SK-N-SH treated with all-trans-retinoic acid at 6 μM for 48 hours (cell line): ENCODE results near the gene GAA.

Experiments used
- ATAC-seq: fragments of 200-7000 bp; cut with Tn5 transposase; 3 replicates; pipeline ENCODE4 v1.9.1; 2020; ENCODE audit warnings: mild to moderate bottlenecking, moderate library complexity
- ARNTL ChIP-seq: fragments of 450-650 bp; formaldehyde crosslinking; IDR thresholded peaks from 2 replicates; pipeline ENCODE4 v1.5.0; 2020; ENCODE audit warnings: low read depth, mild to moderate bottlenecking, moderate library complexity, borderline replicate concordance
- BACH2 ChIP-seq: fragments of 250-450 bp; sonication (Bioruptor Pico); IDR thresholded peaks from 2 replicates; pipeline ENCODE4 v1.9.0; 2021; ENCODE audit warnings: mild to moderate bottlenecking, borderline replicate concordance
- CSDC2 ChIP-seq: fragments of 250-450 bp; sonication (Bioruptor Pico); IDR thresholded peaks from 2 replicates; pipeline ENCODE4 v1.5.0; 2020; ENCODE audit warnings: mild to moderate bottlenecking, moderate library complexity
- ESRRG ChIP-seq: fragments of 250-450 bp; sonication (Bioruptor Pico); IDR thresholded peaks from 2 replicates; pipeline ENCODE4 v1.6.1; 2021; ENCODE audit warnings: mild to moderate bottlenecking
- ISL1 ChIP-seq: fragments of 250-450 bp; sonication (Bioruptor Pico); IDR thresholded peaks from 2 replicates; pipeline ENCODE4 v2.1.2; 2022; ENCODE audit warnings: mild to moderate bottlenecking, moderate library complexity
- OSR1 ChIP-seq: fragments of 250-450 bp; sonication (Bioruptor Pico); IDR thresholded peaks from 2 replicates; pipeline ENCODE4 v1.8.0; 2022; ENCODE audit warnings: moderate library complexity, mild to moderate bottlenecking, inconsistent platforms
- POU6F1 ChIP-seq: fragments of 250-450 bp; sonication (Bioruptor Pico); IDR thresholded peaks from 2 replicates; pipeline ENCODE4 v1.8.0; 2021; ENCODE audit warnings: low read depth, mild to moderate bottlenecking, moderate library complexity, borderline replicate concordance
- PPARA ChIP-seq: fragments of 250-450 bp; sonication (Bioruptor Pico); IDR thresholded peaks from 2 replicates; pipeline ENCODE4 v1.5.0; 2020; ENCODE audit warnings: mild to moderate bottlenecking, borderline replicate concordance
- RARB ChIP-seq: fragments of 250-450 bp; sonication (Bioruptor Pico); IDR thresholded peaks from 2 replicates; pipeline ENCODE4 v1.8.0; 2021; ENCODE audit warnings: mild to moderate bottlenecking, moderate library complexity
- SNAI2 ChIP-seq: fragments of 250-450 bp; sonication (Bioruptor Pico); IDR thresholded peaks from 2 replicates; pipeline ENCODE4 v1.5.0; 2020; ENCODE audit warnings: mild to moderate bottlenecking, moderate library complexity
- TCF4 ChIP-seq: fragments of 250-450 bp; sonication (Bioruptor Pico); IDR thresholded peaks from 2 replicates; pipeline ENCODE4 v1.8.0; 2021; ENCODE audit warnings: mild to moderate bottlenecking, moderate library complexity, borderline replicate concordance
- TOX ChIP-seq: fragments of 250-450 bp; sonication (Bioruptor Pico); IDR thresholded peaks from 2 replicates; pipeline ENCODE4 v1.8.0; 2021; ENCODE audit warnings: mild to moderate bottlenecking, moderate library complexity, borderline replicate concordance
- ZFP3 ChIP-seq: fragments of 250-450 bp; sonication (Bioruptor Pico); IDR thresholded peaks from 2 replicates; pipeline ENCODE4 v1.5.0; 2020; ENCODE audit warnings: mild to moderate bottlenecking, moderate library complexity
- ZFP30 ChIP-seq: fragments of 450-650 bp; formaldehyde crosslinking; IDR thresholded peaks from 2 replicates; pipeline ENCODE4 v1.5.0; 2022; ENCODE audit warnings: mild to moderate bottlenecking, moderate library complexity
- ZNF565 ChIP-seq: fragments of 450-650 bp; formaldehyde crosslinking; conservative IDR thresholded peaks from 2 replicates; pipeline ENCODE4 v1.5.0; 2020; ENCODE audit warnings: low read depth, mild to moderate bottlenecking, moderate library complexity
- ZNF70 ChIP-seq: fragments of 450-650 bp; formaldehyde crosslinking; IDR thresholded peaks from 2 replicates; pipeline ENCODE4 v1.5.0; 2020; ENCODE audit warnings: mild to moderate bottlenecking, moderate library complexity
- ZNF8 ChIP-seq: fragments of 450-650 bp; formaldehyde crosslinking; IDR thresholded peaks from 2 replicates; pipeline ENCODE4 v1.5.0; 2020; ENCODE audit warnings: mild to moderate bottlenecking, moderate library complexity
- TF ChIP-seq, protein P1 (sequence below): fragments of 250-450 bp; sonication (Bioruptor Pico); IDR thresholded peaks from 2 replicates; pipeline ENCODE4 v1.5.1; 2020; ENCODE audit warnings: low read depth, mild to moderate bottlenecking, moderate library complexity
- TF ChIP-seq, protein P2 (sequence below): fragments of 250-450 bp; sonication (Bioruptor Pico); IDR thresholded peaks from 2 replicates; pipeline ENCODE4 v1.5.1; 2021; ENCODE audit warnings: mild to moderate bottlenecking, moderate library complexity
- TF ChIP-seq, protein P3 (sequence below): fragments of 250-450 bp; sonication (Bioruptor Pico); IDR thresholded peaks from 2 replicates; pipeline ENCODE4 v1.5.0; 2020; ENCODE audit warnings: mild to moderate bottlenecking, moderate library complexity

GAA gene

DNA sequence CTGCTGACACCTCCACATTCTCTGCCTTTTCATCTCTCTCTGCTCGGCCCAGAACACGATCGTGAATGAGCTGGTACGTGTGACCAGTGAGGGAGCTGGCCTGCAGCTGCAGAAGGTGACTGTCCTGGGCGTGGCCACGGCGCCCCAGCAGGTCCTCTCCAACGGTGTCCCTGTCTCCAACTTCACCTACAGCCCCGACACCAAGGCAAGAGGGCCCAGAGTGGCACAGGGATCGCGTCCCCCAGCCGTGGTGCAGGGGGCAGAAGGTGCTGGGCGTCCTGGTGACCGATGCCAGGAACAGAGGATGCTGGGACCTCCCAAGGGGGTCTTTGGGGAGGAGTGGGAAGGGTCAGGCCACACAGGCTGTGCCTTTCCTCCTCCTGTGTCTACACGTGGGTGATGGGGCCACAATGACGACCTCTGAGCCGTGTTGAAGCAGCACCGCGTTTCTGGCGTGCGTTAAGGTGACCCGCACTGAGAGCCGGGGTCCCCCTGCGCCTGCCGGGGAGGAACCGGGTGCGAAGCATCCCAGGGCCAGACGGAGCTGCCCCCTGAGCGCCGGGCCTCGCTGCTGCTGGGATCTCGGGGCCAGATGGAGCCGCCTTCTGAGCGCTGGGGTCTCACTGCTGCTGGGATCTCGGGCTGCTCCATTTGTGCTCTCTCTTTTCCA is 17.4 kb downstream of the GAA start (continued):
- TF ChIP-seq, protein P1, sequence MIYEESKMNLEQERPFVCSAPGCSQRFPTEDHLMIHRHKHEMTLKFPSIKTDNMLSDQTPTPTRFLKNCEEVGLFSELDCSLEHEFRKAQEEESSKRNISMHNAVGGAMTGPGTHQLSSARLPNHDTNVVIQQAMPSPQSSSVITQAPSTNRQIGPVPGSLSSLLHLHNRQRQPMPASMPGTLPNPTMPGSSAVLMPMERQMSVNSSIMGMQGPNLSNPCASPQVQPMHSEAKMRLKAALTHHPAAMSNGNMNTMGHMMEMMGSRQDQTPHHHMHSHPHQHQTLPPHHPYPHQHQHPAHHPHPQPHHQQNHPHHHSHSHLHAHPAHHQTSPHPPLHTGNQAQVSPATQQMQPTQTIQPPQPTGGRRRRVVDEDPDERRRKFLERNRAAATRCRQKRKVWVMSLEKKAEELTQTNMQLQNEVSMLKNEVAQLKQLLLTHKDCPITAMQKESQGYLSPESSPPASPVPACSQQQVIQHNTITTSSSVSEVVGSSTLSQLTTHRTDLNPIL = no peak
- TF ChIP-seq ZFP30 = no peak

DNA sequence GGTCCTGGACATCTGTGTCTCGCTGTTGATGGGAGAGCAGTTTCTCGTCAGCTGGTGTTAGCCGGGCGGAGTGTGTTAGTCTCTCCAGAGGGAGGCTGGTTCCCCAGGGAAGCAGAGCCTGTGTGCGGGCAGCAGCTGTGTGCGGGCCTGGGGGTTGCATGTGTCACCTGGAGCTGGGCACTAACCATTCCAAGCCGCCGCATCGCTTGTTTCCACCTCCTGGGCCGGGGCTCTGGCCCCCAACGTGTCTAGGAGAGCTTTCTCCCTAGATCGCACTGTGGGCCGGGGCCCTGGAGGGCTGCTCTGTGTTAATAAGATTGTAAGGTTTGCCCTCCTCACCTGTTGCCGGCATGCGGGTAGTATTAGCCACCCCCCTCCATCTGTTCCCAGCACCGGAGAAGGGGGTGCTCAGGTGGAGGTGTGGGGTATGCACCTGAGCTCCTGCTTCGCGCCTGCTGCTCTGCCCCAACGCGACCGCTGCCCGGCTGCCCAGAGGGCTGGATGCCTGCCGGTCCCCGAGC is 17.9 kb downstream of the GAA start:
- TF ChIP-seq OSR1 (no peak), SNAI2 (CRISPR knock-in tag) (no peak), ZNF70 (CRISPR knock-in tag) (no peak)
- TF ChIP-seq, protein P2, sequence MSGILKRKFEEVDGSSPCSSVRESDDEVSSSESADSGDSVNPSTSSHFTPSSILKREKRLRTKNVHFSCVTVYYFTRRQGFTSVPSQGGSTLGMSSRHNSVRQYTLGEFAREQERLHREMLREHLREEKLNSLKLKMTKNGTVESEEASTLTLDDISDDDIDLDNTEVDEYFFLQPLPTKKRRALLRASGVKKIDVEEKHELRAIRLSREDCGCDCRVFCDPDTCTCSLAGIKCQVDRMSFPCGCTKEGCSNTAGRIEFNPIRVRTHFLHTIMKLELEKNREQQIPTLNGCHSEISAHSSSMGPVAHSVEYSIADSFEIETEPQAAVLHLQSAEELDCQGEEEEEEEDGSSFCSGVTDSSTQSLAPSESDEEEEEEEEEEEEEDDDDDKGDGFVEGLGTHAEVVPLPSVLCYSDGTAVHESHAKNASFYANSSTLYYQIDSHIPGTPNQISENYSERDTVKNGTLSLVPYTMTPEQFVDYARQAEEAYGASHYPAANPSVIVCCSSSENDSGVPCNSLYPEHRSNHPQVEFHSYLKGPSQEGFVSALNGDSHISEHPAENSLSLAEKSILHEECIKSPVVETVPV = no peak
- no peak for ATAC-seq

DNA sequence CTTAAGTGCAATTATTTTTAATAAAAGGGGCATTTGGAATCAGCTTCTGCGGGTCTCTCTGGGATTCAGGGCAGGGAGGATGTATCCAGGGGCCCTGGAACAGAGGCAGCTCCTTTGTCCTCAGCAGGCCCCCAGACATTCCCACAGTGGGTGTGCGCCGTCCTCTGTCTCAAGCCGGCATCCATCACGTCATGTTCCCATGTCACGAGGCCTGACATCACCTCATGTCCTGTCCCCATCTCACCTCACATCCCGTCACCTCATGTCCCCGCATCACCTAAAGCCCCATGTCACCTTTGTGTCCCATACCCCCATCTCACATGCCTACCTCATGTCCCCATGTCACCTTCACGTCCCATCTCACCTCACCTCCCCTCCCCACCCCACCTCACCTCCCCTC is 18.5 kb downstream of the GAA start:
- ATAC-seq = no peak

More for the DNA sequence above, 18.5 kb downstream of the GAA start:
- TF ChIP-seq ESRRG (no peak), ZNF70 (CRISPR knock-in tag) (no peak), TOX (CRISPR knock-in tag) (no peak), OSR1 (no peak), ZFP3 (CRISPR knock-in tag) (no peak), ARNTL (CRISPR knock-in tag) (no peak), CSDC2 (CRISPR knock-in tag) (no peak), POU6F1 (CRISPR knock-in tag) (no peak), PPARA (no peak), TCF4 (no peak), RARB (CRISPR knock-in tag) (no peak), ZNF8 (no peak), BACH2 (CRISPR knock-in tag) (no peak), ZNF565 (CRISPR knock-in tag) (no peak), SNAI2 (CRISPR knock-in tag) (no peak), ISL1 (CRISPR knock-in tag) (no peak), ZFP30 (no peak)
- TF ChIP-seq, protein P1 = no peak
- TF ChIP-seq, protein P2 = no peak
- TF ChIP-seq, protein P3, sequence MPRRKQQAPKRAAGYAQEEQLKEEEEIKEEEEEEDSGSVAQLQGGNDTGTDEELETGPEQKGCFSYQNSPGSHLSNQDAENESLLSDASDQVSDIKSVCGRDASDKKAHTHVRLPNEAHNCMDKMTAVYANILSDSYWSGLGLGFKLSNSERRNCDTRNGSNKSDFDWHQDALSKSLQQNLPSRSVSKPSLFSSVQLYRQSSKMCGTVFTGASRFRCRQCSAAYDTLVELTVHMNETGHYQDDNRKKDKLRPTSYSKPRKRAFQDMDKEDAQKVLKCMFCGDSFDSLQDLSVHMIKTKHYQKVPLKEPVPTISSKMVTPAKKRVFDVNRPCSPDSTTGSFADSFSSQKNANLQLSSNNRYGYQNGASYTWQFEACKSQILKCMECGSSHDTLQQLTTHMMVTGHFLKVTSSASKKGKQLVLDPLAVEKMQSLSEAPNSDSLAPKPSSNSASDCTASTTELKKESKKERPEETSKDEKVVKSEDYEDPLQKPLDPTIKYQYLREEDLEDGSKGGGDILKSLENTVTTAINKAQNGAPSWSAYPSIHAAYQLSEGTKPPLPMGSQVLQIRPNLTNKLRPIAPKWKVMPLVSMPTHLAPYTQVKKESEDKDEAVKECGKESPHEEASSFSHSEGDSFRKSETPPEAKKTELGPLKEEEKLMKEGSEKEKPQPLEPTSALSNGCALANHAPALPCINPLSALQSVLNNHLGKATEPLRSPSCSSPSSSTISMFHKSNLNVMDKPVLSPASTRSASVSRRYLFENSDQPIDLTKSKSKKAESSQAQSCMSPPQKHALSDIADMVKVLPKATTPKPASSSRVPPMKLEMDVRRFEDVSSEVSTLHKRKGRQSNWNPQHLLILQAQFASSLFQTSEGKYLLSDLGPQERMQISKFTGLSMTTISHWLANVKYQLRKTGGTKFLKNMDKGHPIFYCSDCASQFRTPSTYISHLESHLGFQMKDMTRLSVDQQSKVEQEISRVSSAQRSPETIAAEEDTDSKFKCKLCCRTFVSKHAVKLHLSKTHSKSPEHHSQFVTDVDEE (CRISPR knock-in tag) = no peak
